Fibroblast of skin of left biceps (primary cell): ENCODE results near the gene VWA8.

Source experiments
- DNase-seq, 2 experiments: peaks; one replicate each; pipeline ENCODE4 v3.0.0-alpha.2; 2013; ENCODE audit warnings: low read depth in 2 of 2

The VWA8 gene

DNA sequence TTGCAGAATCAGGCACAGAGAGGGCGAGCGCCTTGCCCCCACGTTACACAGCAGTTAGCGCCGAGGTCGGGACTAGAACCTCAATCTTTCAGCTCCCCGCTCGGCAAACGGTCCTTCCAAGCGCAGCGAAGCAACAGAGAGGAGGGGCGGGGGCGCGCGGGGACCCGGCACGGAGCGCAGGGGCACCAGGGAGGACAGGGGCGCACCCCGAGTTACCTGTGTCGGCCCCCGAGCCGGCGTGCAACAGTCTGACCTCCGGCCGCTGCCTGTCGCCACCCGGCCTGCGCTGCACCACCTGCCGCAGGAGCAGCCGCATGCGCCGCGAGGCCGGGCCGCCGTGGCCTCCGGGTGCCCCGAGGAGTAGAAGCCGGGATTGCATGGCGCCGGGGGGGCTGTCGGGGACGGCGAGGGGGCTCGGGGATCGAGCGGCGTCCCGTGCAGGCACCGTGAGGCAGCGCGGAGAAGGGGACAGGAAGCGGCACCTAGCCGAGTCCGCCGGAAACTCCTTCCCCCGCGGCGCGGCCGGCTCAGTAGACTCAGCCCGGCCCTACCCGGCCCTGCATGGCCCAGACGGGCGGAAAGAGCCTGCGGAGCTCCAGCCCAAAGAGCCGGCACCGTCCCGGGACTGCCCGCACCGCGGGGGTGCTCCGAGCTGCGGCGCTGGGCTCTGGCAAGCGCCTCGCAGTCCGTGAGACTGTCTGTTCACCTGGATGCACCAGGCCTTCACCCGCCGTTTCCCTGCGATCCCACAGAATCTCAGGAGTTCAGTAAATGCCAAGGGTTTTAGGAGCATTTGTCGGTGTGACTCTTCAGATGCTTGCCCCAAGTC is at the start of gene VWA8:
TSS of gene VWA8 (minus strand) at position 473 of the 829 bp plus-strand sequence. CDS start at position 379, 94 bp downstream.
- DNase-seq: peak; percentile 35 to 47

DNA sequence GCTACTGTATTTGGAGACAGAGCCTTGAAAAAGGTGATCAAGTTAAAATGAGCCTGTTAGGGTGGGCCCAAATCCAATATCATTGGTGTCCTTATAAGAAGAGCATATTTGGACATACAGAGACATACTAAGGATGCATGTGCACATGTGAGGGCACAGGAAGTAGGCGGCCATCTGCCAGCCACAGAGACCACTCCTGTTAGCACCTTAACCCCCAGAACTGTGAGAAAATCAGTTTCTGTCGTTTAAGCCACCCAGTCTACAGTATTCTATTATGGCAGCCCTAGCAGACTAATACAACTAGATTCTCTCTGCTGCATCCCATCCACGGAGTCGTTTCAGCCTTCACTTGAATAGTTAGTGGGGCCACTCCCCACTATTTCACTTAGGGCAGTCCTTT is 48.1 kb upstream of the VWA8 start:
- DNase-seq: no peak

DNA sequence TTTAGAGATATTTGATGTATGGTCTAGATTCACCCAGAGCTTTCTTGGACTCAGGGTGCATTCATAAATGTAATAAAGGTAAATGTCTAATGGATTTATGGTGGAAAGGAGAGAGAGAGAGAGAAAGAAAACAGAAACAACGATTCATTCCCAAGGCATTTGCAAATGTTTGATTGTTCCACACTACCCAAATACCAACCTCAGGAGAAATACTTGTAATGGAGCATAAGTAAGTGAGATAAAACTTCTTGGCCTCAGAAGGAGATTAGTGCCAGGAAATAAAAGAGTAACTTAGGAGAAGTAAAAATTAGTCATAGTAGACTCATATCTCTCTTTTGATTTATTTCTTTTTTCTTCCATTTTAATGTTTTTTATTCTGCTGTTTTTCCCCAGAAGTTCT is 46.9 kb upstream of the VWA8 start:
- DNase-seq: no peak

DNA sequence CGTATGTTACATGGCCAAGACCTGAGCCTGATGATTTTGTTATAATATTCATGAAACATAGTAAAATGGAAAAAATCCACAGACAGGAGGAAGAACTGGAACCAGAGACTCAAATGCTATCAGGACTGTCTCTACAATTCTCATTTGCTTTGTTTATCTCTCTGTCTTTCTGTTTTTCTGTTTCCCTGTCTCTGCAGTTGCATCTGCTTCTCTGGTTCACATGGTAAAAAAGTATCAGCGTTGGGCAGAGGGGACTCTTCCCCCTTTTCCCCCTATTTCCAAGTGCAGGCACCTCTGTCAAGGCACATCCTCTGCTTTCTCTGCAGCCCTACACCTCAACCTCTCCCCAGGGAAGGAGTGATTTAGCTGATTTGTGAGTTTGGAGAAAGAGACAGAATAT is 41.2 kb upstream of the VWA8 start:
- no peak for DNase-seq

DNA sequence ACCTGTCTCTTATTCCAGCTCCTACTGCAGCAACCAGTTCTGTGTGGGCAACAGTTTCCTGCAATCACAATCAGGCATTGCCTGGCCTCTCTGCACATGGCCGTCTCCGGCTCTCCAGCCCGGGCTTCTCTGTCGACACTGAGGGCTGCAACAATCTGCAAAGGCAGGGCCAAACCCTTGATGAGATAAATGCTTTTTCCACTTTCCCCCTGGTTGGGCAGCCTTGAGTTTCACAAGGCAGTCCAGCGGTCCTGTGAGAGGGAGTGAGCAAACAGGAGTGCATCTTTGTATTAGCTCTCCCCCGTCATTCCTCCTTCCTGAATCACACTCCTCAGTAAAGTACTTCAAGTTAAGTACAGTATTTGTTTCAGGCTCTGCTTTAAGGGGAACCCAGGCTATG is 40.7 kb upstream of the VWA8 start:
- peak in 1 of 2 experiments; percentile 40 for DNase-seq

DNA sequence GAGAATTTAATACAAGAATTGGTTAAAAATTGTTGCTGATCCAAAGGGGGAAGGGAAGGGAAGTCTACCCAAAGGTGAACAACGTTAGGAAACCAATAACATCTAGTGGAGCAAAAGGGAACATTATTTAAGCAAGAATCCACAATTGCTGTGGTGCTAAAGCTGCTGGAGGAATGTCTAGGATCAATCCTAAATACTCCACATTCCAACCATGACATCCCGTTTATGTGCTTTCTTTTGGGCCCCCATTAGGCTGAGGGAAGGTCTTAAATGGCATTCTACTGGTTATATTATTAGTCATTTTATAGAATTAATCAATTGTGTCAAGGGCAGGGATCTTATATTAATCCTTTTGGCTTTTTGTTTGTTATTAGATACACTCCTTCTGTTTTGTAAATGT is 39.9 kb upstream of the VWA8 start:
- DNase-seq: no peak

DNA sequence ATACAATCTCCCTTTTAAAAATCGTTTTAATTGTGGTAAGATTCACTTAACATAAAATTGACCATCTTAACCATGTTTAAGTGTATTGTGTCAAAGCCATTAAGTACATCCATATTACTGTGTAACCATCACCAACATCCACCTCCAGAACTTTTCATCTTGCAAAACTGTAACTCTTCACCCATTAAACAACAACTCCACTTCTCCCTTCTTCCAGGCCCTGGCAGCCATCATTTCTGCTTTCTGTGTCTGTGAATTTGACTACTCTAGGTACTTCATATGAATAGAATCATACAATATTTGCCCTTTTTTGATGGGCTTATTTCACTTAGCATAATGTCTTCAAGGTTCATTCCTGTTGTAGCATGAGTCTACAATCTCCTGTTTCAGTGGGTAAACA is 36.5 kb upstream of the VWA8 start:
- no peak for DNase-seq

DNA sequence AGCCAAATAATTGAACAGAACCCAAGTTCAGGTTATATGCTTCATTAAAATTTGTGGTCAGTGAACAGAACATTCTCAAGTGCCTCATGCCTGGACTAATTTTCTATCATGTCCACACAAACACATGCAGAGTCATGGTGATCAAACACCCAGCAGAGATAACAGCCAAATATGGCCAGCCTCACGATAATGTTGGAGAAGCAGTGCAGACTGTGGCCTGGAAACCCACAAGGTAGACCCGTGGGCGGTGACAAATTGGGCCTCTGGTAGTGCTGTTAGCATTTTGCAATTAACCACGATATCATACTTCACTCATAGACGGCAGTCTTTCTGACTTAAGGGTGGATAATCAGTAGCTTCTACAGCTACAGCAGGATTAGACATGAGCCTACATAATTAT is 35.0 kb upstream of the VWA8 start:
- DNase-seq: no peak

DNA sequence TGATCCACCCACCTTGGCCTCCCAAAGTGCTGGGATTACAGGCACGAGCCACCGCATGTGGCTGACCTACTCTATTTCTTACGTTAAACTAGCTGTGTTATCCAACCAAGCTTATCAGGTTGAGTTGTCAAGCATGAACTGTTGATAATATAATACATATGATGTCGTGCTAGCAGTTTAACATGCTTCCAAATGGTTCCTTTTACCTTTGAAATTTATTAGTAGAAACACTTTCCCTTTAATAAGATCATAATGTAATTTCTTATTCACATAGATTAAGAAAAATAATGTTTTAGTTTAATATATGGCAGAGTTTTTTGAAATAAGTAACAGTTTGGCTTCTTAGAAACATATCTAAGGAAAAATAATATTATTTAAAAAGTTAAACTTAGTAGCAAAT is 34.4 kb upstream of the VWA8 start:
- no peak for DNase-seq

DNA sequence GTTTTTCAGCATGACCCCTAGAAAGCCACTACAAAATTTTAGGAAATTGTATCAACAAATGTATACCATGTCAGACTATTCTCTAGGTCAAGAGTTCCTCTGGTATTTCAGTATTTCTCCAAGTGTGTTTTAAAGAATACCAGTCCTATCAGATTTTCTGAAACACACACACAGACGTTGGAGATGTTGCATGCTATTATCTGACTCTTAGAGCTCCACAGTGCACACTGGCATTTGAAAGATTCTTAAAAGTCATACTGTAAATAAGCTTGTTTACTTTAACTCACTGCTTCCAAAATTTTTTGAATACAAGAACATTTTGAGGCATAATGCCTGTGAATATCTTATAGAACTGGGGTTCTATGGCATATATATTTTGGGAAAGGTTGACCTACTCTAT is 33.8 kb upstream of the VWA8 start:
- DNase-seq: no peak

DNA sequence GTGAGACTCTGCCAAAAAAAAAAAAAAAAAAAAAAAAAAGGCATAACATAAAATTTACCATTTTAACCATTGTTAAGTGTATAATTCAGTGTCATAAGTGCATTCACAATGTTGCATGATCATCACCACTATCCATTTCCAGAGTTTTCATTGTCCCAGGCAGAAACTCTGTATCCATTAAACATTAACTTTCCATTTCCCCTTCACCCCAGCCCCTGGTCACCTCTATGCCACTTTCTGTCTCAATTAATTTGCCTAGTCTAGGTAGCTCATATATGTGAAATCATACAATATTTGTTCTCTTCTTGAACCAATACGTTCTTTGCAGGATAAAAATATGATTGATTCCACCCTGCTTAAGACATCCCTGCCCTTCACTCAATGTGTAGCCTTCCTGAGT is 31.0 kb upstream of the VWA8 start:
- no peak for DNase-seq

DNA sequence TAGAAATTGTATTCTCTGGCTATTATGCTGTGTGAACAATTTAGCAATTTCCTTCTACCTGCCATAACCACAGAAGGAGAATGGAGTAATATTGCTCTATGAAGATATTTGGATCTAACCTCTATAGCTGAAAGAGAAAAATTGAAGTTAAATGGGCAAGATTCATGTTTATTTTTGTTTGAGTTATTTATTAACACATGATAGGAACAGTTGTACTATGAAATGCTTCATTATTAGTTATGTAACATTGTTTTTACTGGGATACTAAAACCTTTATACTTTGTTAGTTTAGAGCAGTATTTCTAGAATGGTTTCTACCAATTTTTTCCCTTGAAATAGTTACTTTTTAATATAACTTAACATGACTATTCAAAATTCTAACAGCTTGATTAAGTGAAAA is 27.3 kb upstream of the VWA8 start:
- DNase-seq: no peak

DNA sequence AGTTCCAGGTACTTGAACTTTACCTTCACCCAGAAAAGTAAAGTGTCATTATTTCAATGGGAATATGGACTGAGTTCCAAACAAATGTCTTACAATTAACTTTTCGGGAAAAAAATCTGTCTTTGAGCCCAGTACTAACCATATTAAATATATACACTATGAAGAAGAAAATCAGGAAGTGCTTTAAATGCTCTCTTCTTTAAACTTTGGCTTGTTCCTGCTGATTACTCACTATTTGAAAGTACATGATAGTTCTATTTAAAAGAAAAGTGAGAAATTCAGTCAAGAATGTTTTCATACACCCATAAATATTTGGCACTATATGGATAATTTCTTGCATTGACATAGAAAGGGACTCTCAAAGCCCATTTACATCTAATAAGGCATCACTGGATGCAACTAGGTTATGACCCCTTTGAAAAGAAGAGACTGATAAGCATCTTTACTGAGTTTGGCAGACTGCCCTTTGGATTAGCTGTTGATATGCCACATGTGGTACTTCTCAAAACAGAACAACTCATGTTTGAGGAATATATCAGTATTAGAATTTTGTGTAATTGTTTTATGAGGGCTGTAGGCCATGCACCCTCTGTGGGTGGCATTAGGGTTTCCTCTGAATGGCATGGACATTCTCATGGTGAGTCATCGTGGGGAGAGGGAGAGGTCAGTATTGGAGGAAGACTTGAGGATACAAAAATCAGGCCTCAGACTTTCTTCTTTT is 25.0 kb upstream of the VWA8 start:
- DNase-seq: peak in 1 of 2 experiments; percentile 24

DNA sequence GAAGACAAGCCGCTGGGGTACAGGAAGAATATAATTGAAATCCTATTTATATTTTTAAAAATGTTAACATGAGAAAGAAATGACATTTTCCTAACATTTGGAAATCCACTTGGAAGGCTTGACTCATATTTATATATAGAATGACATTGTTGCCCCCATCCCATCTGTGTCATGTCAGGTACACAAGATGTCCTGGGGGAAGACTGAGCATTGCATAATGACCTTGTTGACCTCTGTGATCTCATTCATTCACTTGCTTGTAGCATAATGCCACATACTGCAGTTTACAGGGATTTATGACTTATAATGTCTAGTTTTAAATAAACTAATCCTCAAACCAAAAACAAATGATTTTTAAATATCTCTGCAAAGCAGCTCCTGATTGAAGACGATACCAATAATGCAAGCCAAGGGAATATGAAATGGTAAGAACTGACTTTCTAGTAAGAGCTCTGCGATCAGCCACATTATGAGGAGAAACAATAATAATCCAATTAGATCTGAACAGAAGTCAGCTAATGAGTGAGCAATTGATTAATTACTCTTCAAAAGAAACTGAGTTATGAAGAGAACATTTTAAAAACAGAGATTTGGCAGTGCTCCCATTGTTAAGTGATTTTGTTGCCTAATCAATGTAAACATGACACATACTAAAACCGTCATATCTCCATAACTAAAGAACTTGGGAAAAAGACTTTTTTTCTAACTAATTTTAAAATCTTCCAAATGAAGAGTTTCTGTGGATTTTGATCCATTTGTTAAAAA is 21.2 kb upstream of the VWA8 start:
- no peak for DNase-seq

DNA sequence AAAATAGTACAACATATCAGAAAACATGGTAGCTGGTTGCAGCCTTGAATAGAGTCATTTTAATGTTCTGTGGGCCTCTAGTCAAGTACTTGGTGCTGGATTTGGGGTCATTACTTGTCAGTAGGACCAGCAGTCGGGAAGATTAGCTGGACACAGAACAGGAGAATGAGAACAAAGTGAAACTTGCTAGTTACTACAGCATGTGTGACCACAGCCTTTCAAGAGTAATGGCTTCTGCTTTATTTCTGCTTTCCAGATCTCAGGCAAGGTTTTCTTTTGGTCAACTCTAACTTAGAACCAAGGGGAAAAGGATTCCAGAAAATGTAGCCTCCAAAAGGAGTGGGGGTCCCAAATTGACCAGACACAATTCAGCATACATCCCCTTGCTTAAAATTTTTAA is 17.1 kb upstream of the VWA8 start:
- DNase-seq: no peak

DNA sequence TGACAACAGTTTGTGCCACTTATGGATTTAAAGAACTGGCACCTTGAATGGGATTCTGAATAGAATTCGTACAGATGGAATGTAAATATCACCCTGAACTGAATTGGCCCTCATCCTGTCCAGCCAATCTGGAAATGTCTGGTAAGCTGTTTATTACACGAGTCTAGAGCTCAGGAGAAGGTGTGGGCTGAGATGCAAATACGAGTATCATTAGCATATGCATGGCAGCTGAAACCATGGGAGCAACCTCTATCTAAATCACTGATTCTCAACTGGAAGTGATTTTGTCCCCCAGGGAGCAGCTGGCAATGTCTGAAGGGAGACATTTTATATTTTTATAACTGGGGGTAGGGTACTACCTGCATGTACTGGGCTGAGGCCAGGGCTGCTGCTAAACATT is 15.6 kb upstream of the VWA8 start:
- no peak for DNase-seq

DNA sequence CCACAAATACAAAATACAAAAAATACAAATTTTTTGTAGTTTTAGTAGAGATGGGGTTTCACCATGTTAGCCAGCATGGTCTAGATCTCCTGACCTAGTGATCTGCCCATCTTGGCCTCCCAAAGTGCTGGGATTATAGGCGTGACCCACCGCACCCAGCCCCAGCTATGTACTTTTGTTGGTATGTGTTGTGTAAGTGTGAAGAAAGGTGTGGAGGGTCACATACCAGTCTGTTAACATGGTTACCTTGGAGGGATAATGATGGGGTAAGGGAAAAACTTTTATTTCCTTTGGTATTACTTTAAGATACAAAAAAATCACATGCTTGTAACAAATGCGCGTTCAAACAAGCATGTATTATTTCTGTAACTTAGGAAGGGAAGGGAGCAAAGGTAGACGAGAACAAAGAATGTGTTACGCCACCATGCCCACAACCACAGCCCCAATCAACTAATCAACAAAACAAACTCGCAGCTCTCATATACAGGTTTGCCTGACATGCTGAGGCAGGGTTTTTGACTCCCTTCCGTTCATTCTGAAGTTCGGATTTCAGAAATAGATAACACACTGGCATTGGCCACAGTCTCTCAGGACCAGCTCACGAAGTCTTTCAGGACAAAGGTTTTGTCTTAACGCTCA is 13.5 kb upstream of the VWA8 start:
- no peak for DNase-seq

DNA sequence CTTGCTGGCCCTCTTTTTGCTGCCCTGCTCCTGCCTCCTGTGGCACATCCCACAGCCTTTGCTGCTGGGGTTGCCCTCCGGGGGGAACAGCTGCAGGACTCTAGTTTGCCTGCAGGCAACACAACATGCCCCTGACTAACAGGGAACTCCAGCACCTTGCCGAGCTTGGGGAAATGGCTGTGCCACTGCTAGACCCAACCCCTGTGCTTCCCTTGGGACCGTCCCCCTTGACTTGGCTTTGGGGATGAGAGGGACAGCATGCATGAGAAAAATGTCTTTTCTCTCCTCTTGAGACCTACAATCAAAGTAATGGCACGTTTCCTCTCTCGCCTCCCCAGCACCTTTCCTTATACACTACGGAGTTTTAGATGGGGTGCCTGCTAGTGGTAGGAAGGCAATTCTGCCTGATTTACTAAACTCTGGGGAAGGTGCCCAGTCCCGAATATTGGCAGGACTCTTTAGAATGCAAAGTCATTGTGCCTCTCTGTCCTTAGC is 12.4 kb upstream of the VWA8 start:
- no peak for DNase-seq

DNA sequence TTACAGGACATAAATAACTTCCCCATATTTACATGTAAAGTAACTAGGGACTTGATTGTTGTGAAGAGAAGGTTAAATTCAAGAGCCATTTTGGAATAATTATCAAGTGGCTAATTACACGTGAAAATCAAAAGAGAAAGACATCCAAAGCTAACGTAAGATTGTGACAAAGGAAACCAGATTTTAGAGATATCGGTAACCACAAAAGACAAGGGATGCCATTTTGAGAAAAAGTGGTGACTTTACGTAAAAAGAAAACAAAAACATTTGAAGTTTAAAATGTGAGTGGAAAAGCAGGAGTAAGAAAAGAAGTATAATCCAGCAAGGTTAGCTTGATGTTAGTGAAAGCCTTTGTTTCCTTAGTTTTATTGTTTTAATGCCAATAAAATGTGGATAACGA is 10.9 kb upstream of the VWA8 start:
- no peak for DNase-seq

DNA sequence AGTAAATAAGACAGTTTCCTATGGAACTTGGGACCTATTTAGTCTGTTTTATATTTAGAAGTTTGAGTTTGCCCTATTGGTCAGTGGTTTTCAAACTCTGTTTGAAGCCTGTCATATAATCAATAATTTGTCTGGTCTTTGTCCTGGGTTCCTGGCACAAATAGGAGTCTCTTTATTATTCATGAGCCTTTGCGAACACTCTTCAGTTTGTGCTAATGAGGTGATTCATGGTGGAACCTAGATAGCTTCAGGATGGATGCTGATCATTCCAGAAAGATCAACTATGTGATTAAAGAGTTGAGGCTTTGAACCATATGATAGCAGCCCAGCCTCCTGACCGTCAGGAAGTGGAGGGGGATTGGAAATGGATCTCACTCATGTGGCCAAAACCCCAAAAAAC is 10.0 kb upstream of the VWA8 start:
- no peak for DNase-seq

DNA sequence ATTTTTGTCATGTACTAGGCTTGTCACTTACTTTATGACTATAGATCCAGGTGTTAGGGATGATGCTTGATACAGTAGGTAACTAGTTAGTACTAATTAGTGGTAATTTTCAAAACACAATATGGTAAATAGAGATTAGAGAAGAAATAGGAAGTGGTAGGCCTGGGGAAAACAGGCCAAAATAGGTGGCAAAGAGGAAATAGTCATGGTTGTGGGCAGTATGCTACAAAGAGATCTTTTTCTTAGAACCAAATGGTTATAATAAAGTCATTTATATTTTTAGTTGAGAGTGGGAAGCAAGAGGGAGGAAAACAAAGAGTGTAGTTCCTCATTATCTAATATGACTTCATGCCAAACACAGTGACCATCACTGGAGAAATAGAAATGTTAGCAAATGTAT is 9.1 kb upstream of the VWA8 start:
- DNase-seq: no peak

DNA sequence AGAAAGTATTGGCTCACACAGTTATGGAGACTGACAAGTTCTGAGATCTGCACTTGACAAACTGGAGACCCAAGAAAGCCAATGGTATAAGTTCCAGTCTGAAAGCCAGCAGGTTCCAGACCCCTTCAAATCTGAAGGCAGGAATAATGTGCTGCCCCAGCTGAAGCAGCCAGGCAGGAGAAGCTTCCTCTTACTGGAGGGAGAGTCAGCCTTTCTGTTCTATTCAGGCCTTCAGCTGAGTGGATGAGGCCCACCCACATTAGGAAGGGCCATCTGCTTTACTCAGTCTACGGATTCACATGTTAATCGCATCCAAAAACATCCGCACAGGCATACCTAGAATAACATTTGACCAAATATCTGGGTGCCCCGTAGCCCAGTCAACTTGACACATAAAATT is 8.2 kb upstream of the VWA8 start:
- DNase-seq: no peak
